Adipocyte (in vitro differentiated cells): ENCODE results near the gene MT1A.
"Not testable (repeated sequence)": the region's sequence is repeated elsewhere in the genome, so short reads cannot be mapped to it uniquely, and the experiment has no call there.

ENCODE experiments used
- DNase-seq: peaks from one replicate; pipeline ENCODE4 v3.0.0-alpha.2; 2015; ENCODE audit warnings: low read depth
- H3K27me3 ChIP-seq: replicated peaks from 2 replicates; pipeline ENCODE4 v1.7.0; 2013; ENCODE audit warnings: mild to moderate bottlenecking, low read length, moderate library complexity; ENCODE audit not compliant: control insufficient read depth, insufficient read depth
- H3K36me3 ChIP-seq: 2 replicates; pipeline ENCODE4 v1.7.0; 2013; ENCODE audit warnings: low read length, mild to moderate bottlenecking, moderate library complexity; ENCODE audit not compliant: control insufficient read depth, insufficient read depth, severe bottlenecking
- H3K4me1 ChIP-seq: 2 replicates; pipeline ENCODE4 v1.7.0; 2013; ENCODE audit warnings: mild to moderate bottlenecking, low read length, moderate library complexity; ENCODE audit not compliant: control insufficient read depth, insufficient read depth
- H3K4me3 ChIP-seq: 2 replicates; pipeline ENCODE4 v1.7.0; 2013; ENCODE audit warnings: mild to moderate bottlenecking, low read length, moderate library complexity
- H3K9ac ChIP-seq: 2 replicates; pipeline ENCODE4 v1.7.0; 2013; ENCODE audit warnings: mild to moderate bottlenecking, low read length, moderate library complexity
- H3K9me3 ChIP-seq: 2 replicates; pipeline ENCODE4 v1.7.0; 2013; ENCODE audit warnings: mild to moderate bottlenecking, low read length, moderate library complexity; ENCODE audit not compliant: control insufficient read depth

The MT1A gene

GRCh38 chr16:56674570-56674969 lies 36.1 kb downstream of the MT1A start:
- not testable (repeated sequence) for H3K4me3 ChIP-seq, H3K9ac ChIP-seq, DNase-seq, H3K4me1 ChIP-seq, H3K36me3 ChIP-seq, H3K9me3 ChIP-seq
- H3K27me3 ChIP-seq, result peaks cover 14% of the 10 kb centered on the region

GRCh38 chr16:56675685-56676210 lies 37.3 kb downstream of the MT1A start:
- Histone ChIP-seq H3K9me3 (no peaks in the 10 kb centered on the region), H3K27me3 (peaks cover 7% of the 10 kb centered on the region), H3K9ac (no peak overlapping the region), H3K4me1 (no peaks in the 10 kb centered on the region), H3K4me3 (no peak overlapping the region), H3K36me3 (no peaks in the 10 kb centered on the region)
- no peak for DNase-seq

GRCh38 chr16:56677474-56677873 lies 39.0 kb downstream of the MT1A start:
- no peaks in the 10 kb centered on the region for H3K9me3 ChIP-seq
- H3K27me3 ChIP-seq, result peaks cover 7% of the 10 kb centered on the region
- H3K4me3 ChIP-seq, result no peak overlapping the region
- no peak overlapping the region for H3K9ac ChIP-seq
- H3K36me3 ChIP-seq, result no peaks in the 10 kb centered on the region
- DNase-seq, result no peak
- H3K4me1 ChIP-seq, result peaks cover 8% of the 10 kb centered on the region

- Histone ChIP-seq H3K9me3 (no peaks in the 10 kb centered on the region), H3K27me3 (peaks cover 7% of the 10 kb centered on the region), H3K9ac (no peak overlapping the region), H3K4me1 (peaks cover 26% of the 10 kb centered on the region), H3K36me3 (no peaks in the 10 kb centered on the region), H3K4me3 (no peak overlapping the region)
- DNase-seq, result no peak
Observed at GRCh38 chr16:56679078-56679730, 40.7 kb downstream of the MT1A start.

GRCh38 chr16:56679818-56680217 lies 41.4 kb downstream of the MT1A start:
- no peak overlapping the region for H3K9ac ChIP-seq
- no peak for DNase-seq
- no peak overlapping the region for H3K4me3 ChIP-seq
- peaks cover 7% of the 10 kb centered on the region for H3K27me3 ChIP-seq
- H3K9me3 ChIP-seq, result no peaks in the 10 kb centered on the region
- H3K4me1 ChIP-seq, result peaks cover 32% of the 10 kb centered on the region
- no peaks in the 10 kb centered on the region for H3K36me3 ChIP-seq

GRCh38 chr16:56681939-56682702 lies 43.7 kb downstream of the MT1A start, which contains the start of gene MT1X:
Gene MT1X (plus strand): TSS chr16:56682470. CDS start chr16:56682541, 71 bp downstream.
- Histone ChIP-seq H3K9ac (peak within 1 kb of the TSS; percentile 87), H3K36me3 (no peaks in the 10 kb centered on the region), H3K4me1 (peaks cover 41% of the 10 kb centered on the region), H3K4me3 (peak within 1 kb of the TSS; percentile 83), H3K27me3 (peaks cover 4% of the 10 kb centered on the region), H3K9me3 (peaks cover 12% of the 10 kb centered on the region)
- peak; percentile 92 for DNase-seq

- no peak for DNase-seq
- no peaks in the 10 kb centered on the region for H3K36me3 ChIP-seq
- peak overlapping the region; percentile 87 for H3K9ac ChIP-seq
- H3K9me3 ChIP-seq, result peaks cover 18% of the 10 kb centered on the region
- peak overlapping the region; percentile 83 for H3K4me3 ChIP-seq
- H3K27me3 ChIP-seq, result no peaks in the 10 kb centered on the region
- H3K4me1 ChIP-seq, result peaks cover 41% of the 10 kb centered on the region
Observed at GRCh38 chr16:56682703-56683397, 44.4 kb downstream of the MT1A start.

- Histone ChIP-seq H3K4me3 (peak overlapping the region; percentile 83), H3K4me1 (peaks cover 41% of the 10 kb centered on the region), H3K9me3 (peaks cover 21% of the 10 kb centered on the region), H3K9ac (peak overlapping the region; percentile 87), H3K27me3 (no peaks in the 10 kb centered on the region), H3K36me3 (no peaks in the 10 kb centered on the region)
- no peak for DNase-seq
Observed at GRCh38 chr16:56683424-56684172, 45.1 kb downstream of the MT1A start.

GRCh38 chr16:56684256-56684925 lies 45.9 kb downstream of the MT1A start:
- H3K4me1 ChIP-seq, result peaks cover 41% of the 10 kb centered on the region
- peak overlapping the region; percentile 87 for H3K9ac ChIP-seq
- peak overlapping the region; percentile 83 for H3K4me3 ChIP-seq
- no peak for DNase-seq
- no peaks in the 10 kb centered on the region for H3K36me3 ChIP-seq
- H3K9me3 ChIP-seq, result peaks cover 21% of the 10 kb centered on the region
- H3K27me3 ChIP-seq, result no peaks in the 10 kb centered on the region

GRCh38 chr16:56684926-56685590 lies 46.6 kb downstream of the MT1A start:
- no peaks in the 10 kb centered on the region for H3K27me3 ChIP-seq
- no peaks in the 10 kb centered on the region for H3K36me3 ChIP-seq
- H3K9me3 ChIP-seq, result peaks cover 21% of the 10 kb centered on the region
- H3K4me3 ChIP-seq, result peak overlapping the region; percentile 83
- no peak overlapping the region for H3K9ac ChIP-seq
- DNase-seq, result no peak
- H3K4me1 ChIP-seq, result peaks cover 41% of the 10 kb centered on the region
